Endothelial cell of umbilical vein (primary cell): ENCODE results near the gene TTF1. TPM values are rescaled to one million over a fixed set of nuclear protein-coding genes. Genes with fewer than 3 reads are reported as not detected.

Source experiments
- BruUV-seq: library from RNA; stranded (reverse); fragments of 400-500 nt; replicated peaks from 2 replicates; lab custom pipeline; 2021; lab: Mats Ljungman, UMichigan
- CTCF ChIA-PET: fragments of 300-600, 350-600 bp; sonication (Branson Sonifier 250); formaldehyde crosslinking; loops from one replicate; lab custom pipeline; 2021; ENCODE audit warnings: antibody characterized with exemption, inconsistent platforms; lab: Charles Lee
- POLR2A ChIA-PET: fragments of 300-600, 350-600 bp; sonication (Branson Sonifier 250); formaldehyde crosslinking; loops from one replicate; lab custom pipeline; 2021; ENCODE audit warnings: antibody characterized with exemption, inconsistent platforms; lab: Charles Lee
- DNase-seq: peaks from one replicate; pipeline ENCODE4 v3.0.0-alpha.2; 2011; ENCODE audit warnings: low read depth, low spot score
- FAIRE-seq: peaks from 2 replicates; lab custom pipeline; 2011; peaks lifted over from hg19 to GRCh38; lab: Jason Lieb, UNC
- H2AFZ ChIP-seq: 2 replicates; pipeline ENCODE4 v1.6.0; 2012; ENCODE audit warnings: low read depth, low read length, control low read depth, inconsistent platforms
- H3K27ac ChIP-seq: 2 replicates; pipeline ENCODE4 v1.5.1; 2011; ENCODE audit warnings: low read depth, mild to moderate bottlenecking, control low read depth, low read length, moderate library complexity; ENCODE audit not compliant: insufficient read depth
- H3K27me3 ChIP-seq, 2 experiments: 2 replicates each; pipeline versions ENCODE4 v1.6.0 to v1.6.1; 2011; ENCODE audit warnings: low read length in 2 of 2, mixed read lengths in 1 of 2; ENCODE audit not compliant: control insufficient read depth in 2 of 2, insufficient read depth in 2 of 2
- H3K36me3 ChIP-seq, 2 experiments: 2 replicates in 1 of 2; 3 replicates in 1 of 2; pipeline ENCODE4 v1.5.1; 2011; ENCODE audit warnings: low read length in 2 of 2, mild to moderate bottlenecking in 1 of 2, moderate library complexity in 1 of 2; ENCODE audit not compliant: control insufficient read depth in 2 of 2, insufficient read depth in 2 of 2; ENCODE audit errors: extremely low read depth in 1 of 2
- H3K4me1 ChIP-seq: 3 replicates; pipeline ENCODE4 v1.5.1; 2011; ENCODE audit warnings: mild to moderate bottlenecking, low read length; ENCODE audit not compliant: control insufficient read depth, insufficient read depth; ENCODE audit errors: extremely low read depth
- H3K4me2 ChIP-seq: 2 replicates; pipeline ENCODE4 v1.6.1; 2011; ENCODE audit warnings: low read length, control low read depth, mixed read lengths; ENCODE audit not compliant: insufficient read depth
- H3K4me3 ChIP-seq, 3 experiments: fragments of 200-600 bp in 1 of 3; sonication (generic), shearing (Covaris generic) in 1 of 3; replicated peaks in 1 of 3; 2 replicates each; pipeline ENCODE4 v1.5.1; 2011 to 2016; ENCODE audit warnings: control low read depth in 3 of 3, low read length in 3 of 3, mild to moderate bottlenecking in 2 of 3, inconsistent platforms in 1 of 3, low read depth in 1 of 3, moderate library complexity in 1 of 3; ENCODE audit not compliant: insufficient read depth in 1 of 3
- H3K79me2 ChIP-seq: 2 replicates; pipeline ENCODE4 v1.6.0; 2012; ENCODE audit warnings: low read length, inconsistent platforms; ENCODE audit not compliant: control insufficient read depth, insufficient read depth
- H3K9ac ChIP-seq: replicated peaks from 2 replicates; pipeline ENCODE3; 2011; ENCODE audit warnings: low read length, control low read depth; ENCODE audit not compliant: insufficient read depth; ENCODE audit errors: extremely low read depth
- H3K9me1 ChIP-seq: replicated peaks from 3 replicates; pipeline ENCODE4 v1.6.0; 2011; ENCODE audit warnings: mild to moderate bottlenecking, low read length; ENCODE audit not compliant: control insufficient read depth, insufficient read depth; ENCODE audit errors: extremely low read depth
- H3K9me3 ChIP-seq: replicated peaks from 2 replicates; pipeline ENCODE4 v1.5.1; 2012; ENCODE audit warnings: low read length, inconsistent platforms; ENCODE audit not compliant: control insufficient read depth, insufficient read depth
- H4K20me1 ChIP-seq: replicated peaks from 2 replicates; pipeline ENCODE3; 2011; ENCODE audit warnings: mild to moderate bottlenecking, low read length; ENCODE audit not compliant: control insufficient read depth, insufficient read depth; ENCODE audit errors: extremely low read depth
- CTCF ChIP-seq, 2 donors: IDR thresholded peaks; 1 replicate in 1 of 2; 2 replicates in 1 of 2; pipeline ENCODE4 v1.5.1; 2011; ENCODE audit warnings: low read length in 2 of 2, mild to moderate bottlenecking in 2 of 2, moderate library complexity in 2 of 2, control low read depth in 1 of 2, inconsistent platforms in 1 of 2, low read depth in 1 of 2; ENCODE audit not compliant: insufficient read depth in 1 of 2; ENCODE audit errors: extremely low read depth in 1 of 2
- EZH2 ChIP-seq: IDR thresholded peaks from 2 replicates; pipeline ENCODE4 v1.6.1; 2012; ENCODE audit warnings: borderline replicate concordance, low read depth, mild to moderate bottlenecking, moderate library complexity, low read length, inconsistent platforms; ENCODE audit not compliant: severe bottlenecking
- FOS ChIP-seq: IDR thresholded peaks from 2 replicates; pipeline ENCODE4 v1.6.1; 2011; ENCODE audit warnings: mild to moderate bottlenecking, low read length, moderate library complexity, borderline replicate concordance; ENCODE audit not compliant: insufficient read depth
- GATA2 ChIP-seq: IDR thresholded peaks from 2 replicates; pipeline ENCODE4 v1.7.0; 2011; ENCODE audit warnings: low read depth, mild to moderate bottlenecking, moderate library complexity, mixed read lengths, low read length; ENCODE audit not compliant: insufficient read length, insufficient read depth
- JUN ChIP-seq: IDR thresholded peaks from 2 replicates; pipeline ENCODE4 v1.6.1; 2011; ENCODE audit warnings: borderline replicate concordance, low read depth; ENCODE audit not compliant: insufficient read length, insufficient read depth
- MAX ChIP-seq: IDR thresholded peaks from 2 replicates; pipeline ENCODE4 v1.6.1; 2011; ENCODE audit not compliant: insufficient read depth, insufficient read length
- MYC ChIP-seq: IDR thresholded peaks from one replicate; pipeline ENCODE4 v1.6.1; 2011; ENCODE audit warnings: mild to moderate bottlenecking, low read depth, low read length
- POLR2A ChIP-seq: IDR thresholded peaks from 2 replicates; pipeline ENCODE4 v1.6.1; 2012; ENCODE audit warnings: low read depth, mild to moderate bottlenecking, control low read depth, low read length
- POLR2AphosphoS5 ChIP-seq: IDR thresholded peaks from 2 replicates; pipeline ENCODE4 v1.6.1; 2012; ENCODE audit warnings: low read depth, mild to moderate bottlenecking, control low read depth, low read length, moderate library complexity; ENCODE audit not compliant: insufficient read depth
- dilution Hi-C: fragments of 300-500 bp; cut with MboI; formaldehyde crosslinking; loops from one replicate; pipeline ENCODE4 v1.15.0; 2019; ENCODE audit warnings: low sequenced_read_pairs; ENCODE audit not compliant: extremely low pct_ligation_motif_present
- intact Hi-C: fragments of 100-400 bp; cut with micrococcal nuclease; formaldehyde crosslinking; loops from one replicate; pipeline ENCODE4 v1.10.0; 2022
- polyA plus RNA-seq, 4 experiments: library from polyadenylated mRNA; depleted of rRNA in 3 of 4; stranded (reverse) in 3 of 4; unstranded in 1 of 4; fragments of >200 nt; gene quantifications; 2 replicates each; pipeline versions ENCODE4 v1.2.1 to v1.2.3, GENCODE V29; 2011 to 2012; ENCODE audit warnings: missing spikeins in 1 of 4
- total RNA-seq: library from RNA; stranded (reverse); gene quantifications from 2 replicates; pipeline ENCODE4 v1.2.3, GENCODE V29; 2021

Gene TTF1
- total and polyA plus RNA-seq, 2 donors (not counting 3 experiments of a cell fraction or from before 2014, with no cell fraction given), result 4.9 to 12.0 TPM

- ChIA-PET POLR2A (no interaction called here), CTCF (no interaction called here)
Measured at GRCh38 chr9:132334364-132334763, 72.3 kb downstream of the TTF1 start.

More at GRCh38 chr9:132334364-132334763, 72.3 kb downstream of the TTF1 start:
- Histone ChIP-seq H3K36me3 (peaks cover 17 to 30% of the 10 kb centered on the region in 2 experiments), H3K9me1 (no peaks in the 10 kb centered on the region), H3K9ac (no peak overlapping the region), H4K20me1 (no peaks in the 10 kb centered on the region), H3K4me2 (no peak overlapping the region), H3K4me1 (no peaks in the 10 kb centered on the region), H3K27ac (no peak overlapping the region), H3K9me3 (no peaks in the 10 kb centered on the region), H3K27me3 (no peaks in the 10 kb centered on the region), H3K4me3 (no peak overlapping the region), H3K79me2 (no peaks in the 10 kb centered on the region), H2AFZ (no peak overlapping the region)
- BruUV-seq, result no TSS peak
- TF ChIP-seq EZH2, result no peak
- no peak for TF ChIP-seq MYC
- TF ChIP-seq GATA2, result no peak
- no peak for TF ChIP-seq POLR2AphosphoS5
- TF ChIP-seq FOS, result no peak
- TF ChIP-seq JUN, result no peak
- no peak for TF ChIP-seq CTCF (IDR thresholded peaks at IDR 0.05; ENCODE audit: extremely low read depth in 1 of 2, insufficient read depth in 1 of 2, low read depth in 1 of 2, low read length in 2 of 2)
- no peak for TF ChIP-seq POLR2A
- TF ChIP-seq MAX, result no peak
- intact Hi-C loops (loop anchor here (5.0 kb wide), 1 partner anchor 37 kb away; no protein-coding TSS in a partner anchor), dilution Hi-C loops (no loop called here)
- FAIRE-seq (no peak), DNase-seq (no peak)
